Occipital lobe (tissue), 2 donors: Measurements from ENCODE around the gene SUPT3H. TPM values are rescaled to one million over a fixed set of nuclear protein-coding genes. Genes with fewer than 3 reads are reported as not detected.

ENCODE experiments used
- DNase-seq: peaks from one replicate; lab custom pipeline; 2025; lab: John Stamatoyannopoulos, UW
- total RNA-seq: library from RNA; depleted of rRNA; stranded (reverse); fragments of >200 nt; gene quantifications from one replicate; pipeline ENCODE4 v1.2.3, GENCODE V29; 2014

The SUPT3H gene
- total RNA-seq, 1 donor from 2014 or later, result 15.3 TPM

DNA sequence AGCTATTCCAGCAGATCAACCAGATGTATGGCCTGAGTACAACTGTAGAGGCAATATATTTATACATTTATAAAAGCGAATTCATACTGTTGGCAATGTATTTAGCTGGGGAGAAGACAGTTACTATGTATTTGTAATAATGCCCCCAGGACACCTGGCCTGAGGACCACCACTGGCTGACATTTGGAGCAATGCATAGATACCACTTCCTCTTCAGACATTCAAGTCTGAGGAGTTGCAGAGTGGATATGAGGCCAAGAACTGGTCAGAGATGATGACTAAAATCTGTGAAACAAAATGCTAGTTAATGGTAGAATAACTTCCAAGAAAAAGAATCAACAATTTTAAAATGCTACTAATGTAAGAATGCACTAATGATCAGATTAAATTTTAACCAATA lies 527.9 kb downstream of the SUPT3H start:
- DNase-seq, result no peak

DNA sequence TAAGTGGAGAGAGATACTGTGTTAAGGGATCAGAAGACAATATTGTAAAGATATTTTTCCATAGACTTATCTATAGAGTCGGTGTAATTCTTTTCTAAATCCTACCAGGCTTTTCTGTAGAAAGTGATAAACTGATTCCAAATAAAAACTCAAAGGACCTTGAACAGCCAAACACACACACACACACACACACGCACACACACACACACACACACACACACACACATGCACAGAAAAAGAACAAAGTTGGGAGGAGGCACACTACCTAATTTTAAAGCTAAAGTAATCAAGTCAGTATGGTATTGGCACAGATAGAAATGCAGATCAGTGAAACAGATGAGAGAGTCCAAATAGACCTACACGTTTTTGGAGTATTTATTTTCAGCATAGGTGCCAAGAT lies 534.0 kb downstream of the SUPT3H start:
- DNase-seq, result no peak

DNA sequence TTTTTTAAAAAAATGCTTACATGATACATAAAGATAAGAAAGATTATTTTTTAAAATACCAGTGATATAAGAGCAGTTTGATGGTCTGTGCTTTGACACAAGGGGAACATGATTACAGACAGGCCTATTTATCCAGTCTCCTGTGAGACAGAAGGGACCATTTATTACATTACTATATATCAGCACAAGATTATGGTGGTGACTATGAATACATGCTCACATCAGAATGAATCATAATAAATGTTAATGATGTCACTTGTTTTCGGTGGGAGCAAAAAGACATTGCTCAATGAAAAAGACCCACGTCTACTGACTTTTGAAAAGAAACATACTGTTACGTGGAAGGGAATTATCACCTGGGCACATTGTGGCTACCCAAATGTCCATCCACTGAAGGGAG lies 535.1 kb downstream of the SUPT3H start:
- DNase-seq, result no peak

DNA sequence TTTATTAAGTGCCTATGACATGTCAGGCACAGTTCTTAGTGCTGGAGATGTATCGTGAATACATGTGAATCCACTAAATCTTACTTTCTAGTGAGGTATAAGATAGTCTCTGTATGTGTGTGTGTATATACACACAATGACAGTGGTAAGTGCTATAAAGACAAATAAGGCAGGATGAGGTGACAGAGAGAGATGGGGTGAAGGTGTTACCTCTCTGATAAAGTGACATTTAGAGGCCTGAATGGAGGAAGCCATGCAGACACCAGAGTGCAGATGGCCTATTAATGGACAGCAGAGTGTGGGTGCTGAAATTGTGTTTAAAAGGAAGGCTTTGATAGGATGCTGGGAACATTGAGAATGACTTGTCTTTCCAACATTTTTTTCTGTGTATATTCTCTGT lies 535.9 kb downstream of the SUPT3H start:
- DNase-seq, result no peak

DNA sequence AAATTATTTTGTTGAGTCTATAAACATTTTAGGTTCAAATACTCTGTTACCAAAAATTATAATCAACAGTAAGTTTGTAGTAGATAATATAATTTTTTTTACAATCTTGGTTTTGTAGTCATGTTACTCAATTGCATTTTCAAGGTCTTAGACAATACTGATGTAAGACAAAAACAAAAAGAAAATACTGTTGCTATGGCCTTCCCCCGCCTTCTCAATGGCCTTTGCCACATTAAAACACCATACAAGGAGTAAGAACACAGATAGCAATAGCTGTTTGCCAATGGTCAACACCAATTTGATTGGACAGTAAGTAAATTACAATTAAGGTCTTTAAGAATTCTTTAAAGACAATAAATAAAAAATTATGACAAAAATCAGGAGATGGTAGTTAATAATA lies 540.0 kb downstream of the SUPT3H start:
- DNase-seq, result no peak

DNA sequence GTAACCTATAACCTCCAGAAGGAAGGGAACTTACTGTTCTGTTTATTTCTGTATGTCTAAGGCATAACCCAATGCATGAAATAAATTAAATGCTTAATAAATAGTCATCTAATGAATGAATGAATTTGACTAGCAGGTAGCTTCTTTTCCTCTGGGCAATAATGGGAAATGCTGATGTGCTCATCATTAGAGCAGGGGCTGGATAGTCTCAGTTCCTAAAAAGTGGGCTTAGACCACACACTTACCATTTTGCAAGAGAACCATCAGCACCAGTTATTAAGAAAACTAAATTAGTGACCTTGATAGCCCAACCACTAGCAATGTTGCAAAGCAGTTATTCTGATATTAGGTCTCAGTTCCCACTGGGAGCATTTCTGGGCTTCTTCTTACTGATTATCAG lies 540.5 kb downstream of the SUPT3H start:
- DNase-seq, result no peak

DNA sequence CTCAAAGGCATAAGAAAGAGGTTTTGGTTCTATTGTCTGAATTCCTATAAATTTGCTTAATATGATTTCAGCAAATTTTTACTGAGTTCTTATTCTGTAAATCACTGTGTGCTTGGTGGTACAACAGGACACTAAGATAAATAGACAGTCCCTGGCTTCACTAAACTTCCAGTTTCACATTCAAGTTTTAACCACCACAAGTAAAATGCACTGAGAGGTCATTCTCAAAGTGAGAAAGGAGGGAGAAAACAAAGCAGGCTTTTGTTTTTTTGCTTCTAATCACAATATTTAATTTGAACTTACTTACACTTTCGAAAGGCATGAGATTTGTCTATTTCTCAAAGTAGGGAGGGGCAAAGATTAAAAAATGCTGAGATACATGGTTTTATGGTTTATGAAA lies 544.5 kb downstream of the SUPT3H start:
- no peak for DNase-seq

DNA sequence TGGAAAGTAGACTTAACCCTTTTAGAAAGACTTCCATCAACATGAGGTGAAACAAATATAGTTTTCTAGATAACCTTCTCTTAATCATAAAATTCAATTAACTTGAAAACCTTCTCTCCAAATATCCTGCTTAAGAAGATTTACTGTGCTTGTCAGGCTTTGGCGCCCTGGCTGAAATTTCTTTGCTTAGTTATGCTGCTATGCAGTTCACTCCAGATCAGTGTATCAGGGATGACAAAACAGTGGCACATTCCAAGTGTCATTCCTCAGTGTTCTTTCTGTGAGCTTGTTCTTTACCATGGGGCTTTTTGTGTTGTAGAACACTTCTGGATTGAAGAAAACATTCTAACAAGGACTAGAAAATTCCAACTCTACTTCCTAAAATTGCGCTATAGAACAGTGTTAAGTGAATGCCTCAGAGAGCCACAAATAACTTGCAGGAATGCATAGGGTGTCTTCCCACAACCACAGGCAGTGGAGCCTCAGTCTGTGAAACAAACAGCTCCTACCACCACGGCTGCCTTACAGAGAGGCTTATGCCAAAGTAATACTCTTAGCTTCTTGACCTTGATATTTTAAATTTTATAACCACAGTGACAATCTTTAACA lies 546.6 kb downstream of the SUPT3H start:
- no peak for DNase-seq

DNA sequence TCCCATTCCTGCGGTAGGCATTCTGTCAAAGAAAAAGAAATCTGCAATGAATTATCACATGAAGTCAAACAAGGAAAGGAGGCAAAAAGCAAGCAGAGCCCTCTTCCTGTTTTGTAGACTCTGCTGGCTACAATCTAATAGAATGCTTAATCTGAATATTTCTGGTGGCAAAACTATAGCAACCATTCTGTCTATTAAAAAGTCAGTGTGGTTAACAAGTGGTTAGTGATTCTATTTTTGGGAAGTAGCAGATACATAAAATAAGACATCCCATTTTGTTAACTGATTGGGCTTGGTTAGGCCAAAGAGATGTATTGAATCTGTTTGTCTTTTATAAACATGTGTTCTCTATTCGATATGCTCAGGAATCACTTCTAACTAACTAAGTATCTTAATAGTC lies 547.9 kb downstream of the SUPT3H start:
- DNase-seq, result no peak

DNA sequence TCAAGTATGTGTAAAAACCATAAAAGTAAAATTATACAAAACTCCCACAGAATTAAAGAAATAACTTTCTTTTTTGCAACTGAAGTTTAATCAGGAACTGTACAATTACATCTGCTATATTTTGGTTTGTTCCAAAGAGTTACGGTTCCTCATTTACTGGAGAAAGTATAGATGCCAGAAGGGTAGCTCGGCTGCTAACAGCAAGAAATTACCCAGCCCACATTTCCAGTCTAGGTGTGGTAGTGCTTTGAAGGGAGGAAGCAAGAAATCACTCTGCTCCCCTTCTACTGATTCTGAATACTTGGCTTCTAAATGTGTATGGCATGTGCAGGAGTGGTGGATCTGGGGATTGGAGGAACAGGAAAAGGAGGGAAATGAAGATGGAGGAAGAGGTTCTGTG lies 549.0 kb downstream of the SUPT3H start:
- no peak for DNase-seq

DNA sequence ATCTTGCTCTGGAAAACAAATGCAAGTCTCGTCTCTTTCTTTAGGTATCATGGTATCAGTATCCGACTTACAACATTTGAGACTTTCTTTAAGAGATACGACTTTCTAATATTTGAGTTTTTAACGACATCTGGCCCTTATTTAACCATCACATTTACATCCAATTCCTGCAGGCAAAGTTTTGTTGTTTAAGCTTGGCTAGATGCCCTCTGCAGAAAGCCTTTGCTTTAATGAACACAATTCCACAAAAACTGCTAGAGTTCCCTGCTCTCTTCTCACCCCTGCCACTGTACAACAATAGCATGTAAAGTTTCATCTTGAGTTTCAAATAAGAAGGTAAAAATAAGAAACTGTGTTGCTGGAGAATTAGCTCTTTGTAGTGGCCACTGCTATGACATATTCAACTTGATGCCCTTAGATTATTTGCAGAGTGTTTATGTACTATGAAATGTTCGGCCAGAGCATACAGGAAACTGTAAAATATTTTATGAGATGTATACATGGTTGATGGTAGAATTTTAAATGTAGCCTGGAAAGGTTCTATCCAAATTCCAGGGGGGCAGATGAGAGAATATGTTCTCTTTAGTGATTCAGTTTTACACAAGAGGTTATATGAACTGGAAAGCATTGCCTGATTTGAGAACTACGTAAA lies 551.6 kb downstream of the SUPT3H start:
- DNase-seq, result no peak

DNA sequence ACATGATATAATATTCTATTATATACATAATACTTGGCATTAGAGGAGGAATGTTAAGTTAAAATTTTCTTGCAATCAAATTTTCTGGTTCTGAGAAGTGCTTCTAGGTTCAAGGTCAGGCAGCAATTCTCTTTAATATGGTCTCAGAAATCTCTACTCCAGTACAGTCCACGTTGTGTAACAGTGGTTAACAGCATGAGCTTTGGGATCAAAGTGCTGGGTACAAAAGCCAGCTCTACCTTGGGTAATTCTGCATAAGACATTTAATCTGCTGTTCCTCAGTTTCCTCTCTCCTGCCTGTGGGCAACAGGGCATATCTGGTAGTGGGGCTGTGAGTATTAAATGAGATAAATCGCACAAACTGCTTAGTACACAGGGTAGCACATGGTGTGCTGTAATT lies 552.5 kb downstream of the SUPT3H start:
- DNase-seq, result no peak

DNA sequence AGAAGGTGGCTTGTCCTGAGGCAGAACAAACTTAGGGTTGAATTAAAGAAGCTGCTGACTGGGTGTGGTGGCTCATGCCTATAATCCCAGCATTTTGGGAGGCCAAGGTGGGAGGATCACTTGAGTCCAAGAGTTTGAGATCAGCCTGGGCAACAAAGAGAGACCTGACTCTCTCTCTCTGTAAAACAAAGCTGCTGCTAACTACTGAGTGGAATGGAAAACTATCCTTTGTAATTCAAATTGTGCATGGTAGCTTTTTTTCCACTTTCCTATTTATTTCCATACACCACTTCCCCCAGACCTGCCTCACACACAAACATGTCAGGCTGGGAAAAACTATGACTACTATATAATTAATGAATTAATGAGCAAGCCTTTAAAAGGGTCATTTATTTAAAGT lies 553.2 kb downstream of the SUPT3H start:
- no peak for DNase-seq

DNA sequence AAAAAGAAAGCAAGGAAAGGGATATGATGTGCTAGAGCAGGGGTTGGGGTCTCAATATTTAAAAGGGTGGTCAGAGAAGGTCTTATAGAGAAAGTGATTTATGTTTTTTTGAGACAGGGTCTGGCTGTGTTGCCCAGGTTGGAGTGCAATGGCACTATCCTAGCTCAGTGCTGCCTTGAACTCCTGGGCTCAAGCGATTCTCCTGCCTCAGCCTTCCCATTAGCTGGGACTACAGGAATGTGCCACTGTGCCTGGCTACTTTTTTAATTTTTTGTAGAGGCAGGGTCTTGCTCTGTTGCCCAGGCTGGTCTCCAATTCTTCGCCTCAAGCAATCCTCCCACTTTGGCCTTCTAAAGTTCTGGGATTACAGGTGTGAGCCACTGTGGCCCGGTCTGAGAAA lies 557.0 kb downstream of the SUPT3H start:
- DNase-seq, result no peak

DNA sequence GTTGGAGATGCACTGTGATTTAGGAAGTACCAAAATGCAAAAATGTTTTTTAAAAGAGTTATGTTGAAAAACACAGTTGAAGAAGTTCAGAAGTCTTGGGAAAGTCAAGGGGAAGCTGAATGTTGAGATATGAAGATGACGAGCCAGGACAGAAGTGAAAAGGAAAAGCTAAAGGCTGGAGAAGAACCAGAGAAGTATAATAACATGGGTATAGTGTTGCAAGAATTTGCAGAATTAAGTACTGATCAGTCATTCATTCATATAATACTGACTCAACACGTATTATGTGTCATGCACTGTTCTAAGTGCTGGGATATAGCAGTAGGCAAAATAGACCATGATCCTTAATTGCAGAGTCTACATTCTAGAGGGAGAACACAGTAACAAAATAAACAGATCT lies 557.4 kb downstream of the SUPT3H start:
- DNase-seq, result no peak

DNA sequence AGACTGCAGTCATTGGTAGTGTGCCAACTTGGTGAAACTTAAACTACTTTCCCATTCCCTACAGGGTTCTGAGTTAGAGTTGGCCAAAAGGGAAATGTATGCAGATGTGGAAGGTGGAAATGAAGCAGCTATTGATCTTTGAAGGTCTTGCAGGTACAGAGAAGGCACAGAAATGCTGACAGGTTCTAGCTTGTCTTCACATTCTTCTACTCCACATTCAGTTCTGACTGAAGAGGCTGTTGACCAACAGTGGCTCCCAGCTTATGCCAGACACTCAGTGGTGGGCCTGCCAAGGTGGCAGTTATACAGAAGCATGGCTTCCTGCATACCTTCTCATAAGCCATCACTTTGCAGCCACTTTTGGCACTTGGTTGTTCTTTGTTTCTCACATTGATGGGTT lies 566.3 kb downstream of the SUPT3H start:
- DNase-seq, result no peak

DNA sequence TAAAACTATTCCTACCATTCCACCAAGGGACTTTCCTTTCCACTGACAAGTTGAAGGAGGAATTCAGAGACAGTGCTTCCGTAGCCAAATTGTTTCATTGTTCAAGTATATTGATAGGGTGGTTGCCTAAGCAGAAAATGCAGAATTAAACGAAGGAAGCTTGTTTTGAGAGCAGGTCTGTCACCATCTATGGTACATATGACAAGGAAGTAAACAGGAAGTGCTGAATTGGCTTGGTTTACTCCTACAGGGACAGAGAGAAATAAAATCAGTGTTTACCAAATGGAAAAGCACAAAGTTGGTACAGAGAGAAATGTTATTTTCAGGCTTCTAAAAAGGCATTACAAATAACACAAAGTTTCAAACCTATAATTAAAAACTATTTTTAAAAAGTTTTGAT lies 568.5 kb downstream of the SUPT3H start:
- DNase-seq, result no peak

DNA sequence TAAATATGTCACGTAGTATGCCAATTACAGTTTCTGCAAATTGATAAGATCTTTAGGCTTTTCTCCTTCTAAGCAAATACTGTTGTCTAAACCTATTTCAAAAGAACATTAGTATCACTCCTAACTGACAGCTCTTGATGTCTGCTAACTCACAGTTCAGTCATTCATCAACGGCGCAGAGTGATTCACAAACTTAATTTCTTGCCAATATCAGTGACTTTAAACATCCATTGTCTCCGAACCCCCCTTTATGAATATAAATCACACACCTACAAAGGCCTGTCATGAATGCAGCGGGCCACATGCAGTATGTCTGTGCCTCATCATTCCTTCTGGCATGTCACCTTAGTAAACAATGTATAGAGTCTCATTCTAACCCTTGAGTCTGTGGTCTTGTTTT lies 569.6 kb downstream of the SUPT3H start:
- DNase-seq, result no peak

DNA sequence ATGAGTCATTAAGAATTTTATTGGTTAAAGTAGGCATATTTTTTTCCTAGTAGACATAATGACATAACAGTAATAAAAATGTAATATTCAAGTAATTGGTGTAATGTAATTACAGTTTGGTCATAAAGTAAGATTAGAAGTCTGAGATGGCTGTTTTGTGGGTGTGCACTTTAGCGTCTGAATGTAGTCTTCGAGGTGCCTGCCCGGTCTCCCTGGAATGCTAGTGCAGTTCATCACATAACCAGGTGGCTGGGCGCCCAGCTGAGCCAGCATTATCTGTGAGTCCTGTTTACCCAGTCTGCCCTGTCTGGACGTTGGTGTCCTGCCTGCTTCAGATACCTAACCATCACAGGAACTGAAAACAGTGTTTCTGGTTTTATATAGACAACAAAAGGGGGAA lies 571.1 kb downstream of the SUPT3H start:
- no peak for DNase-seq

DNA sequence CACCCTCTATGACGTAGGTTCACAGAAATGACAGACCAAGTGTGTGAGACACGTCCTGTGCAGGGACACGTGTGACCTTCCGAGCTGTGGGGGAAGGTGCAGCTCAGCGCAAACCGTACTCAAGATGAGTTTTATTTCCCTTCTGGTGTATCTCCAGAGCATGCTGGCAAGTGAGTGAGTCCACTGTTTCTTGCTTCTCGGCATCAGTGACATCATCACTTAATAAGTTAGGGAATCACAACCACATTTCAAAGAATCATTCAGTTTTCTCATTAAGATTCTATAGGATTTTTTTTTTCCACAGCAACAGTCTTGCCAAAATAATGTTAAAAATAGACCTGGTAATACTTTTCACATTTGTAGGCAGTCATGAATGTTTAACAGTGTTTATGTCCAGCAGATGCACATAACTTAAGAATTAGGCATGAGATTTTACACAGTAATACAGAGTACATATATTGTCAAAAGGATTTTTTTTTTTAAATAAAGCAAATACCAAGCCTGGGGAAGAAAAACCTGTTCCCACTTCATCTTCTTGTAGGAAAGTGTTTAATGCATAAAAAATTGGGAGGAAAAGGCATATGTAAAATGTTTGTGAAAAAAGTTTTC lies 572.4 kb downstream of the SUPT3H start:
- DNase-seq, result no peak

DNA sequence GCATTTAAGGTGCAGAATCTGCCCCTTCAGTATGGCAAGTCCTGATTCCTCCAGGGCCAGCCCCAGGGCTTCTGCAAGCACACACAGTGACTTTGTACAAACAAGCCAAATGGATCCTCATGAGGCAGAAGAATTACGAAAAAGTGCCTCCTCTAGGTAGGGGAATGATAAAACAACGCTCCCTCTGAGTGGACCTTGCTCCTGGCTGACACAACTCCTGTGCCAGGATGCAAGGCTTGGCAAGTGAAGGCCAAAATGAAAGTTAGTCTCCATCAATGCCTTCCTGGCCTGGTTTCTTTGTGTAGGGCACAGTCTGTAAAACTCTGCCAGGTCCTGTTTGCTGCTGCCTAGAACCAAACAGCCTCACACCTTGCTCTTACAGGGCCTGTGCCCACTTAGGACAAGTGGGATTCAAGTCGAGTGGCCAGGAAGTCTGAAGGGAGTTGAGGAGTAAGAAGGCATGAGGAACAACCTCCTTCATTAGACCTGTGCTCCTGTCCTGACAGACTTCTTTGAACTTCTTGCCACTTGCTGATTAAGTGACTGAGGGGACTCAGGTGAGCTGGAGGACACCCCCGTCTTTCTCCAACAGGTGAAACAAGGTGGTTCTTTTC lies 573.1 kb downstream of the SUPT3H start:
- no peak for DNase-seq

DNA sequence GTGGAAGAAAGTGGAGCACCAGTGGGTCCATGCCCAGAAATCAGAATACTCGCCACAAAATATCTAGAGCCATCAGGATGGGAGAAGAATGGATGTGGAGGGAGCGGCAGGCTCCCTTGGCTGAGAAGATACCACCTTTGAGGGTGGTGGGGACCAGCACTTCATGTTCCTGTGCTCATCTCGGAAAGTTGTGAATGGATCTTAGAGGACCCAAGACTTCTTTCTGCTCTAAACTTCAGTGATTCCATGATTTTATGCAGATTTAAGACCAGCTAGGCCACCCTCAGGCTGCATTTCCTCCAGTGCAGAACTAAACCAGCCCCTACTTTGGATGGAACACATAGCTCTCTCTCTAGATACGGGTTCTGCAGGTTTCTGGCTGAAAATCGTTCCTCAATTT lies 573.7 kb downstream of the SUPT3H start:
- DNase-seq, result no peak
